ENCODE results near the gene COPG2.

GRCh38 chr7:130490888-130491804 is 177.4 kb downstream of the COPG2 start:
- TF ChIP-seq, protein P1, sequence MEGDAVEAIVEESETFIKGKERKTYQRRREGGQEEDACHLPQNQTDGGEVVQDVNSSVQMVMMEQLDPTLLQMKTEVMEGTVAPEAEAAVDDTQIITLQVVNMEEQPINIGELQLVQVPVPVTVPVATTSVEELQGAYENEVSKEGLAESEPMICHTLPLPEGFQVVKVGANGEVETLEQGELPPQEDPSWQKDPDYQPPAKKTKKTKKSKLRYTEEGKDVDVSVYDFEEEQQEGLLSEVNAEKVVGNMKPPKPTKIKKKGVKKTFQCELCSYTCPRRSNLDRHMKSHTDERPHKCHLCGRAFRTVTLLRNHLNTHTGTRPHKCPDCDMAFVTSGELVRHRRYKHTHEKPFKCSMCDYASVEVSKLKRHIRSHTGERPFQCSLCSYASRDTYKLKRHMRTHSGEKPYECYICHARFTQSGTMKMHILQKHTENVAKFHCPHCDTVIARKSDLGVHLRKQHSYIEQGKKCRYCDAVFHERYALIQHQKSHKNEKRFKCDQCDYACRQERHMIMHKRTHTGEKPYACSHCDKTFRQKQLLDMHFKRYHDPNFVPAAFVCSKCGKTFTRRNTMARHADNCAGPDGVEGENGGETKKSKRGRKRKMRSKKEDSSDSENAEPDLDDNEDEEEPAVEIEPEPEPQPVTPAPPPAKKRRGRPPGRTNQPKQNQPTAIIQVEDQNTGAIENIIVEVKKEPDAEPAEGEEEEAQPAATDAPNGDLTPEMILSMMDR (IDR thresholded peaks at IDR 0.05; ENCODE audit: insufficient read depth, low read length, poor library complexity, severe bottlenecking): no peak
- no peak for TF ChIP-seq EZH2phosphoT487 (conservative IDR thresholded peaks at IDR 0.05; ENCODE audit: low read length)
